GM19372 (cell line): Measurements from ENCODE around the gene DNAJC12.
A peak's percentile ranks its signal among the peaks of the same experiment; 100 is the strongest.
"Not testable (repeated sequence)": the region's sequence is repeated elsewhere in the genome, so short reads cannot be mapped to it uniquely, and the experiment has no call there.

Experiments
- ATAC-seq: cut with Tn5 transposase; IDR thresholded peaks from one replicate; pipeline ENCODE4 v1.9.1; 2021; ENCODE audit warnings: mild to moderate bottlenecking, low read depth, moderate library complexity; ENCODE audit not compliant: unreplicated experiment

The DNAJC12 gene

GRCh38 chr10:67794909-67795460 is 43.0 kb downstream of the DNAJC12 start:
- no peak for ATAC-seq

GRCh38 chr10:67794256-67794655 is 43.7 kb downstream of the DNAJC12 start:
- ATAC-seq, result no peak

- no peak for ATAC-seq
Observed at GRCh38 chr10:67793313-67793712, 44.7 kb downstream of the DNAJC12 start.

GRCh38 chr10:67792653-67793052 is 45.3 kb downstream of the DNAJC12 start:
- ATAC-seq, result no peak

- ATAC-seq, result no peak
Observed at GRCh38 chr10:67790534-67791408, 47.2 kb downstream of the DNAJC12 start.

GRCh38 chr10:67789769-67790168 is 48.2 kb downstream of the DNAJC12 start:
- no peak for ATAC-seq

- ATAC-seq, result peak; percentile 71
Observed at GRCh38 chr10:67788028-67788886, 49.7 kb downstream of the DNAJC12 start.

- no peak for ATAC-seq
Observed at GRCh38 chr10:67785098-67785497, 52.9 kb downstream of the DNAJC12 start.

- ATAC-seq, result no peak
Observed at GRCh38 chr10:67784474-67784873, 53.5 kb downstream of the DNAJC12 start.

- peak; percentile 35 for ATAC-seq
Observed at GRCh38 chr10:67783606-67784294, 54.2 kb downstream of the DNAJC12 start.

- ATAC-seq, result no peak
Observed at GRCh38 chr10:67782530-67782929, 55.5 kb downstream of the DNAJC12 start.

- peak; percentile 64 for ATAC-seq
Observed at GRCh38 chr10:67780759-67781538, 57.0 kb downstream of the DNAJC12 start.

- not testable (repeated sequence) for ATAC-seq
Observed at GRCh38 chr10:67780204-67780621, 57.8 kb downstream of the DNAJC12 start.

GRCh38 chr10:67779465-67780203 is 58.4 kb downstream of the DNAJC12 start:
- ATAC-seq, result peak; percentile 41

GRCh38 chr10:67776371-67776770 is 61.6 kb downstream of the DNAJC12 start:
- ATAC-seq, result no peak

GRCh38 chr10:67775279-67775678 is 62.7 kb downstream of the DNAJC12 start:
- ATAC-seq, result no peak

- peak; percentile 97 for ATAC-seq
Observed at GRCh38 chr10:67772894-67773511, 65.0 kb downstream of the DNAJC12 start.

- ATAC-seq, result no peak
Observed at GRCh38 chr10:67772151-67772550, 65.8 kb downstream of the DNAJC12 start.

- no peak for ATAC-seq
Observed at GRCh38 chr10:67771200-67771599, 66.8 kb downstream of the DNAJC12 start.
